NCI-H1417 (cell line): Measurements from ENCODE around the gene PIM3.
"Not testable (repeated sequence)": the region's sequence is repeated elsewhere in the genome, so short reads cannot be mapped to it uniquely, and the experiment has no call there.

ENCODE experiments used
- DNase-seq, 3 experiments: peaks; one replicate each; lab custom pipeline; 2025; lab: John Stamatoyannopoulos, UW

Gene PIM3

GRCh38 chr22:49966774-49967705 is 6.5 kb downstream of the PIM3 start:
- DNase-seq, result no peak

- DNase-seq, result no peak
Observed at GRCh38 chr22:49967706-49968208, 7.2 kb downstream of the PIM3 start.

GRCh38 chr22:49968313-49968830 is 7.8 kb downstream of the PIM3 start:
- DNase-seq, result no peak

- no peak for DNase-seq
Observed at GRCh38 chr22:49968831-49969661, 8.5 kb downstream of the PIM3 start.

- DNase-seq, result no peak
Observed at GRCh38 chr22:49969751-49970527, 9.4 kb downstream of the PIM3 start.

GRCh38 chr22:49970528-49971231 is 10.1 kb downstream of the PIM3 start:
- peak in 2 of 3 experiments; percentile 83 to 91 for DNase-seq

- DNase-seq, result peak in 2 of 3 experiments; percentile 41 to 59
Observed at GRCh38 chr22:49971232-49972162, 10.9 kb downstream of the PIM3 start.

GRCh38 chr22:49972163-49973017 is 11.8 kb downstream of the PIM3 start:
- DNase-seq, result no peak

- DNase-seq, result no peak
Observed at GRCh38 chr22:49973018-49973961, 12.7 kb downstream of the PIM3 start.

- no peak for DNase-seq
Observed at GRCh38 chr22:49975543-49976389, 15.2 kb downstream of the PIM3 start.

GRCh38 chr22:49976439-49977175 is 16.0 kb downstream of the PIM3 start:
- DNase-seq, result peak in 1 of 3 experiments; percentile 2

- DNase-seq, result no peak
Observed at GRCh38 chr22:49977578-49977977, 17.0 kb downstream of the PIM3 start.

- peak in 2 of 3 experiments; percentile 9 to 44 for DNase-seq
Observed at GRCh38 chr22:49979587-49980264, 19.2 kb downstream of the PIM3 start.

GRCh38 chr22:49981799-49982198 is 21.2 kb downstream of the PIM3 start:
- not testable (repeated sequence) for DNase-seq
